T-helper 1 cell treated with Interleukin-12 subunit alpha and Interleukin-12 subunit beta and Interleukin-4 antibody, amounts not matched to agents 30 μg/mL and 1 μg/mL, for 36 hours (primary cell): ENCODE measurements around the gene OSM.

Experiments
- H3K27ac Mint-ChIP-seq: one replicate; pipeline ENCODE4 v1.8.0; 2021; ENCODE audit warnings: mild to moderate bottlenecking, mixed read lengths
- H3K27me3 Mint-ChIP-seq: one replicate; pipeline ENCODE4 v1.8.0; 2021; ENCODE audit warnings: low read depth, mixed read lengths
- H3K36me3 Mint-ChIP-seq: one replicate; pipeline ENCODE4 v1.8.0; 2021; ENCODE audit warnings: low read depth, mixed read lengths
- H3K4me1 Mint-ChIP-seq: one replicate; pipeline ENCODE4 v1.8.0; 2021; ENCODE audit warnings: low read depth, mixed read lengths
- H3K4me3 Mint-ChIP-seq: one replicate; pipeline ENCODE4 v1.8.0; 2021; ENCODE audit warnings: mild to moderate bottlenecking, moderate library complexity, mixed read lengths
- H3K9me3 Mint-ChIP-seq: one replicate; pipeline ENCODE4 v1.8.0; 2021; ENCODE audit warnings: mixed read lengths

OSM gene

GRCh38 chr22:30267382-30268302 is 991 bp upstream of the OSM start:
- H3K27me3 Mint-ChIP-seq: no peaks in the 10 kb centered on the region
- H3K9me3 Mint-ChIP-seq: no peaks in the 10 kb centered on the region
- H3K36me3 Mint-ChIP-seq: peaks cover 57% of the 10 kb centered on the region
- H3K4me3 Mint-ChIP-seq: peak overlapping the region; percentile 98
- H3K27ac Mint-ChIP-seq: peak overlapping the region; percentile 81
- H3K4me1 Mint-ChIP-seq: peaks cover 47% of the 10 kb centered on the region

GRCh38 chr22:30265823-30266444 is 717 bp downstream of the OSM start:
- H3K4me3 Mint-ChIP-seq: peak overlapping the region; percentile 98
- H3K36me3 Mint-ChIP-seq: peaks cover 62% of the 10 kb centered on the region
- H3K27ac Mint-ChIP-seq: peak overlapping the region; percentile 97
- H3K9me3 Mint-ChIP-seq: no peaks in the 10 kb centered on the region
- H3K4me1 Mint-ChIP-seq: peaks cover 59% of the 10 kb centered on the region
- H3K27me3 Mint-ChIP-seq: no peaks in the 10 kb centered on the region

GRCh38 chr22:30265131-30265720 is 1.4 kb downstream of the OSM start:
- peaks cover 59% of the 10 kb centered on the region for H3K4me1 Mint-ChIP-seq
- no peaks in the 10 kb centered on the region for H3K9me3 Mint-ChIP-seq
- H3K36me3 Mint-ChIP-seq: peaks cover 59% of the 10 kb centered on the region
- peak overlapping the region; percentile 97 for H3K27ac Mint-ChIP-seq
- H3K27me3 Mint-ChIP-seq: no peaks in the 10 kb centered on the region
- H3K4me3 Mint-ChIP-seq: peak overlapping the region; percentile 98

GRCh38 chr22:30263883-30264282 is 2.8 kb downstream of the OSM start:
- H3K9me3 Mint-ChIP-seq: no peaks in the 10 kb centered on the region
- H3K27me3 Mint-ChIP-seq: no peaks in the 10 kb centered on the region
- H3K27ac Mint-ChIP-seq: peak overlapping the region; percentile 80
- peaks cover 52% of the 10 kb centered on the region for H3K36me3 Mint-ChIP-seq
- peaks cover 56% of the 10 kb centered on the region for H3K4me1 Mint-ChIP-seq
- peak overlapping the region; percentile 98 for H3K4me3 Mint-ChIP-seq

GRCh38 chr22:30262917-30263741 is 3.5 kb downstream of the OSM start:
- Mint-ChIP-seq H3K27me3 (no peaks in the 10 kb centered on the region), H3K4me3 (peak overlapping the region; percentile 98), H3K4me1 (peaks cover 52% of the 10 kb centered on the region), H3K9me3 (no peaks in the 10 kb centered on the region), H3K27ac (peak overlapping the region; percentile 86), H3K36me3 (peaks cover 45% of the 10 kb centered on the region)

GRCh38 chr22:30262112-30262511 is 4.5 kb downstream of the OSM start:
- Mint-ChIP-seq H3K27me3 (no peaks in the 10 kb centered on the region), H3K4me1 (peaks cover 49% of the 10 kb centered on the region), H3K9me3 (no peaks in the 10 kb centered on the region), H3K27ac (peak overlapping the region; percentile 83), H3K36me3 (peaks cover 42% of the 10 kb centered on the region), H3K4me3 (peak overlapping the region; percentile 75)

- peaks cover 56% of the 10 kb centered on the region for H3K4me1 Mint-ChIP-seq
- H3K4me3 Mint-ChIP-seq: no peak overlapping the region
- H3K27me3 Mint-ChIP-seq: no peaks in the 10 kb centered on the region
- H3K27ac Mint-ChIP-seq: peak overlapping the region; percentile 83
- H3K9me3 Mint-ChIP-seq: no peaks in the 10 kb centered on the region
- peaks cover 37% of the 10 kb centered on the region for H3K36me3 Mint-ChIP-seq
Measured at GRCh38 chr22:30261134-30261533, 5.5 kb downstream of the OSM start.

- Mint-ChIP-seq H3K9me3 (no peaks in the 10 kb centered on the region), H3K27ac (no peak overlapping the region), H3K4me3 (no peak overlapping the region), H3K4me1 (peaks cover 59% of the 10 kb centered on the region), H3K36me3 (peaks cover 33% of the 10 kb centered on the region), H3K27me3 (no peaks in the 10 kb centered on the region)
Measured at GRCh38 chr22:30260682-30261081, 6.0 kb downstream of the OSM start.

GRCh38 chr22:30260276-30260675 is 6.4 kb downstream of the OSM start:
- H3K4me1 Mint-ChIP-seq: peaks cover 55% of the 10 kb centered on the region

GRCh38 chr22:30254314-30254713 is 12.3 kb downstream of the OSM start:
- no peaks in the 10 kb centered on the region for H3K27me3 Mint-ChIP-seq
- no peak overlapping the region for H3K27ac Mint-ChIP-seq
- no peaks in the 10 kb centered on the region for H3K36me3 Mint-ChIP-seq
- peaks cover 35% of the 10 kb centered on the region for H3K4me1 Mint-ChIP-seq
- no peaks in the 10 kb centered on the region for H3K9me3 Mint-ChIP-seq
- H3K4me3 Mint-ChIP-seq: no peak overlapping the region

More at GRCh38 chr22:30260276-30260675, 6.4 kb downstream of the OSM start:
- H3K4me3 Mint-ChIP-seq: no peak overlapping the region
- H3K27ac Mint-ChIP-seq: no peak overlapping the region
- H3K9me3 Mint-ChIP-seq: no peaks in the 10 kb centered on the region
- no peaks in the 10 kb centered on the region for H3K27me3 Mint-ChIP-seq
- H3K36me3 Mint-ChIP-seq: peaks cover 31% of the 10 kb centered on the region

- Mint-ChIP-seq H3K9me3 (no peaks in the 10 kb centered on the region), H3K4me1 (peaks cover 39% of the 10 kb centered on the region), H3K27ac (peak overlapping the region; percentile 52), H3K4me3 (peak overlapping the region; percentile 4), H3K27me3 (no peaks in the 10 kb centered on the region), H3K36me3 (no peaks in the 10 kb centered on the region)
Measured at GRCh38 chr22:30253205-30253852, 13.3 kb downstream of the OSM start.

- H3K4me3 Mint-ChIP-seq: peak overlapping the region; percentile 4
- H3K4me1 Mint-ChIP-seq: peaks cover 41% of the 10 kb centered on the region
- peak overlapping the region; percentile 8 for H3K27ac Mint-ChIP-seq
Measured at GRCh38 chr22:30252411-30253204, 14.0 kb downstream of the OSM start.

GRCh38 chr22:30251711-30252110 is 14.9 kb downstream of the OSM start:
- Mint-ChIP-seq H3K9me3 (no peaks in the 10 kb centered on the region), H3K27ac (no peak overlapping the region), H3K4me3 (no peak overlapping the region), H3K36me3 (no peaks in the 10 kb centered on the region), H3K4me1 (peaks cover 38% of the 10 kb centered on the region), H3K27me3 (no peaks in the 10 kb centered on the region)

More at GRCh38 chr22:30252411-30253204, 14.0 kb downstream of the OSM start:
- Mint-ChIP-seq H3K9me3 (no peaks in the 10 kb centered on the region), H3K36me3 (no peaks in the 10 kb centered on the region), H3K27me3 (no peaks in the 10 kb centered on the region)
